ENCODE results near the gene IFNG. TPM values are rescaled to one million over a fixed set of nuclear protein-coding genes. Genes with fewer than 3 reads are reported as not detected.

IFNG gene
- total and polyA plus RNA-seq, 11 donors: 0.20 to 1.3 TPM; not detected in 9

DNA sequence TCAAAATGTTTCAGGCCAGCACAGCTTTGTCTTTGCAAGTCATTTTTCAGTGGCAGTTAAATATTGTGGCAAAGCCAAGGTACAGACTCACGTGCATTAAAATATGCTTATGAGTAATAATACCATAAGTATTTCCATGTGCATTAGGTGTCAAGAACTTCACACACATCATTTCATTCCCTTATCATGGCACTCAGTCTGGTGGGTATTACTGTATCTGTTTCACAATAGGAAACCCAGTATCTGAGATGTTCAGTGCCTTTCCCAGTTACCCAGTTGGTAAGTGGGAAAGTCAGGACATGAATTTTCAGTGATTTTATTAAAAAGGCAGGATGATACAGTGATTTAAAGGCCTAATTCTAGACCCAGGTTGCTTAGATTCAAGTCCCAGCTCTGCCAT lies 52.9 kb downstream of the IFNG start:
- WGBS, 4 donors: 89 to 100% (median 91%) methylated on average over 1 of the region's 1 CpG
- DNase-seq: no peak
- no peak for ATAC-seq
- H3K27me3 ChIP-seq: peaks cover 0 to 5% (median 0%) of the 10 kb centered on the region in 9 donors
- intact Hi-C loops (cut with DNase I): no loop called here
- TF ChIP-seq POLR2A (IDR thresholded peaks at IDR 0.05): no peak
- TF ChIP-seq, protein P1, sequence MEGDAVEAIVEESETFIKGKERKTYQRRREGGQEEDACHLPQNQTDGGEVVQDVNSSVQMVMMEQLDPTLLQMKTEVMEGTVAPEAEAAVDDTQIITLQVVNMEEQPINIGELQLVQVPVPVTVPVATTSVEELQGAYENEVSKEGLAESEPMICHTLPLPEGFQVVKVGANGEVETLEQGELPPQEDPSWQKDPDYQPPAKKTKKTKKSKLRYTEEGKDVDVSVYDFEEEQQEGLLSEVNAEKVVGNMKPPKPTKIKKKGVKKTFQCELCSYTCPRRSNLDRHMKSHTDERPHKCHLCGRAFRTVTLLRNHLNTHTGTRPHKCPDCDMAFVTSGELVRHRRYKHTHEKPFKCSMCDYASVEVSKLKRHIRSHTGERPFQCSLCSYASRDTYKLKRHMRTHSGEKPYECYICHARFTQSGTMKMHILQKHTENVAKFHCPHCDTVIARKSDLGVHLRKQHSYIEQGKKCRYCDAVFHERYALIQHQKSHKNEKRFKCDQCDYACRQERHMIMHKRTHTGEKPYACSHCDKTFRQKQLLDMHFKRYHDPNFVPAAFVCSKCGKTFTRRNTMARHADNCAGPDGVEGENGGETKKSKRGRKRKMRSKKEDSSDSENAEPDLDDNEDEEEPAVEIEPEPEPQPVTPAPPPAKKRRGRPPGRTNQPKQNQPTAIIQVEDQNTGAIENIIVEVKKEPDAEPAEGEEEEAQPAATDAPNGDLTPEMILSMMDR (IDR thresholded peaks at IDR 0.05): no peak
- H3K27ac ChIP-seq: no peak overlapping the region
- H3K4me3 ChIP-seq: no peak overlapping the region
- no peaks in the 10 kb centered on the region for H3K4me1 ChIP-seq
- H3K9me3 ChIP-seq: no peaks in the 10 kb centered on the region
- H3K36me3 ChIP-seq: no peaks in the 10 kb centered on the region

DNA sequence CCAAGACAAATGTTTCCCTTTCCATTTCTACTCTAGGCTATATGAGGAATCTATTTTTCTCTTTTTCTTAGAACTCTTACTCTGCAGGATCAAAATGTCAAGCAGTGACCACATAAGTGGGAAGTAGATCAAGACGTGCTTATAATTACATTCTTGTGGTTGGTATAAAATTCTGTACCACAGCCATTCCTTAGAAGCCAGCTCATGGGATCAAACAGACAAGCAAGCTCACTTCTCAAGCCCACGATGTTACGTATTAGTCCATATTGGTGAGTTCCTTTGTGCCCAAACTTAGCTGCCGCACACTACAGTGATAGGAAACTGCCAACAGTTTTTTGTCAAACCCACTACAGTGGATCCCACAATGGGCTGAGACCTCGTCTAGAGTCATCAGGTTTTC lies 53.4 kb downstream of the IFNG start:
- Histone ChIP-seq H3K9me3 (no peaks in the 10 kb centered on the region), H3K27ac (no peak overlapping the region), H3K27me3 (peaks cover 0 to 5% (median 0%) of the 10 kb centered on the region in 9 donors), H3K4me3 (no peak overlapping the region), H3K36me3 (no peaks in the 10 kb centered on the region), H3K4me1 (no peaks in the 10 kb centered on the region)
- TF ChIP-seq, protein P1 (IDR thresholded peaks at IDR 0.05): no peak
- no peak for TF ChIP-seq POLR2A (IDR thresholded peaks at IDR 0.05)
- DNase-seq (no peak), ATAC-seq (no peak)
- intact Hi-C loops (cut with DNase I): no loop called here
- WGBS, 4 donors: 64 to 84% (median 75%) methylated on average over 5 of the region's 5 CpGs

Other genes starting within 250 kb of the IFNG start
- under 1 TPM in 6 of 9 donors, not detected in 3; 0.32 to 0.70 (median 0.65) TPM for gene IFNG-AS1, start 170.3 kb downstream of the IFNG start, total RNA-seq
- gene IFNG-AS1, start 170.3 kb downstream of the IFNG start, polyA plus RNA-seq: under 1 TPM in 1 of 2 donors, not detected in 1; 0.34 TPM
- gene IL26, start 66.1 kb upstream of the IFNG start, total RNA-seq: not detected
- gene IL26, start 66.1 kb upstream of the IFNG start, polyA plus RNA-seq: not detected
- gene IL22, start 93.9 kb upstream of the IFNG start, total RNA-seq: not detected
- gene IL22, start 93.9 kb upstream of the IFNG start, polyA plus RNA-seq: not detected
- gene MDM1, start 172.6 kb upstream of the IFNG start, total RNA-seq: 1 to 10 TPM; 4.0 to 8.4 (median 5.8) TPM
- 1 to 10 TPM; 5.0 to 7.0 TPM for gene MDM1, start 172.6 kb upstream of the IFNG start, polyA plus RNA-seq

Measured in heart left ventricle (tissue), 16 donors.